MCF 10A (cell line): ENCODE data around the gene CALR3. TPM values are rescaled to one million over a fixed set of nuclear protein-coding genes. Genes with fewer than 3 reads are reported as not detected.

Experiments used
- BruUV-seq: library from RNA; stranded (reverse); fragments of 400-500 nt; replicated peaks from 2 replicates; lab custom pipeline; 2021; lab: Mats Ljungman, UMichigan
- CTCF ChIA-PET: fragments of 300-600 bp; sonication (Branson Sonifier 250); formaldehyde crosslinking; extraction: SDS; loops from one replicate; lab custom pipeline; 2021; ENCODE audit warnings: antibody characterized with exemption, inconsistent platforms; lab: Yijun Ruan, JAX
- POLR2A ChIA-PET: fragments of 300-600, 350-650 bp; sonication (Branson Sonifier 250); formaldehyde crosslinking; extraction: SDS; loops from one replicate; lab custom pipeline; 2020; ENCODE audit warnings: antibody characterized with exemption, inconsistent platforms; lab: Yijun Ruan, JAX
- DNase-seq: peaks from one replicate; pipeline ENCODE4 v3.0.0-alpha.2; 2018; ENCODE audit not compliant: unreplicated experiment
- H3K27ac Mint-ChIP-seq: one replicate; pipeline ENCODE4 v1.8.0; 2022; ENCODE audit warnings: mild to moderate bottlenecking, low read depth, mixed read lengths; ENCODE audit not compliant: unreplicated experiment
- H3K27me3 Mint-ChIP-seq: one replicate; pipeline ENCODE4 v1.8.0; 2022; ENCODE audit warnings: mixed read lengths; ENCODE audit not compliant: insufficient read depth, unreplicated experiment
- H3K36me3 Mint-ChIP-seq: one replicate; pipeline ENCODE4 v1.8.0; 2022; ENCODE audit warnings: mild to moderate bottlenecking, moderate library complexity, mixed read lengths; ENCODE audit not compliant: insufficient read depth, unreplicated experiment
- H3K4me1 Mint-ChIP-seq: one replicate; pipeline ENCODE4 v1.8.0; 2022; ENCODE audit warnings: mixed read lengths; ENCODE audit not compliant: insufficient read depth, unreplicated experiment
- H3K4me3 Mint-ChIP-seq: one replicate; pipeline ENCODE4 v1.8.0; 2022; ENCODE audit warnings: mild to moderate bottlenecking, moderate library complexity, mixed read lengths; ENCODE audit not compliant: unreplicated experiment
- H3K9me3 Mint-ChIP-seq: one replicate; pipeline ENCODE4 v1.8.0; 2022; ENCODE audit warnings: mixed read lengths; ENCODE audit not compliant: unreplicated experiment
- CTCF ChIP-seq: fragments of 200-600 bp; IDR thresholded peaks from one replicate; pipeline ENCODE4 v1.8.0; 2022; ENCODE audit warnings: antibody characterized with exemption, mild to moderate bottlenecking; ENCODE audit not compliant: unreplicated experiment
- intact Hi-C: fragments of 100-400 bp; cut with micrococcal nuclease; formaldehyde crosslinking; loops from 2 replicates; pipeline ENCODE4 v1.14.1; 2022
- total RNA-seq: library from RNA; stranded (reverse); gene quantifications from 2 replicates; pipeline ENCODE4 v1.2.3, GENCODE V29; 2022

CALR3 gene
- total RNA-seq, 1 experiment from 2014 or later = not detected

DNA sequence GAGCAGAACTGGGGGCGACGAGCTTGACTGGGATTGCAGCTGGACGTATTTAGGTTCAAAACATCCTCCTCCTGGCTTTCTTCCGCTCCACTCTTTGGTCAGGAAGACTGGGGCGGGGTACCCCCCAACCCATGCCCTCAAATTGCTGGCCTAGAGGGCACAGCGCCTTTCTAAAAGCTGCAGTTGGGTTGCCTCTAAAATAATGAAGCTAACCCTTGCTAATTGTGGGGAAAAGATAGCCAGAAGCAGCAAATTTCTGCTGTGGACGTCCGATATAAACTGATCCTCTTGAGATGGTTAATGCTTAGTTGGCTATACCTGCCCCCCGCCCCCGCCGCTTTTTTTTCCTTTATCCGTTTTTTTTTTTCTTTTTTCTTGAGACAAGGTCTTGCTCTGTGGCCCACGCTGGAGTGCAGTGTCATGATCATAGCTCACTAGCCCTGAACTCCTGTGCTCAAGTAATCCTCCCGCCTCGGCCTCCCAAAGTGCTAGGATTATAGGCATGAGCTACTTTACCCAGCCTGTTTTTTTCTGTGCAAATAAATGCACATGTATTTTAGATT lies 47.0 kb upstream of the CALR3 start:
- BruUV-seq = TSS peak; percentile 66
- intact Hi-C loops = no loop called here
- ChIA-PET POLR2A (interaction anchor here (0.6 to 3.3 kb wide), 15 partner anchors 9 to 606 kb away, joined by 3 to 20 read pairs (median 3); partner anchors contain the start of genes C19orf44, CALR3, MED26 and SLC35E1), CTCF (interaction anchor here (0.6 kb wide), 2 partner anchors 47 to 229 kb away, joined by 3 read pairs; no protein-coding TSS in a partner anchor)
- peak overlapping the region; percentile 63 for H3K27ac Mint-ChIP-seq
- peak overlapping the region; percentile 81 for H3K4me3 Mint-ChIP-seq
- TF ChIP-seq CTCF = no peak
- H3K4me1 Mint-ChIP-seq = peaks cover 9% of the 10 kb centered on the region
- H3K36me3 Mint-ChIP-seq = peaks cover 36% of the 10 kb centered on the region
- H3K9me3 Mint-ChIP-seq = no peaks in the 10 kb centered on the region
- no peaks in the 10 kb centered on the region for H3K27me3 Mint-ChIP-seq
- no peak for DNase-seq

GRCh38 chr19:16542045-16542909 lies 46.3 kb upstream of the CALR3 start, which contains the start of gene CHERP:
Gene CHERP, minus strand, starts transcription at chr19:16542437. Its CDS starts 59 bp downstream, at chr19:16542378.
- CTCF ChIA-PET = interaction anchor here (0.6 kb wide), 1 partner anchor 229 kb away, joined by 3 read pairs; no protein-coding TSS in a partner anchor
- peak within 1 kb of the TSS; percentile 63 for H3K27ac Mint-ChIP-seq
- peak within 1 kb of the TSS; percentile 81 for H3K4me3 Mint-ChIP-seq
- peaks cover 37% of the 10 kb centered on the region for H3K36me3 Mint-ChIP-seq
- intact Hi-C loops = no loop called here
- peaks cover 9% of the 10 kb centered on the region for H3K4me1 Mint-ChIP-seq
- H3K9me3 Mint-ChIP-seq = no peaks in the 10 kb centered on the region
- no peaks in the 10 kb centered on the region for H3K27me3 Mint-ChIP-seq
- no peak for TF ChIP-seq CTCF
- BruUV-seq = no TSS peak
- POLR2A ChIA-PET = interaction anchor here (0.6 to 3.3 kb wide), 31 partner anchors 8 to 607 kb away, joined by 3 to 20 read pairs (median 4); partner anchors contain the start of genes C19orf44, CALR3, MED26 and SLC35E1
- peak; percentile 94 for DNase-seq

- ChIA-PET CTCF (interaction anchor here (0.6 kb wide), 1 partner anchor 229 kb away, joined by 3 read pairs; no protein-coding TSS in a partner anchor), POLR2A (interaction anchor here (0.6 to 3.3 kb wide), 19 partner anchors 8 to 119 kb away, joined by 3 to 20 read pairs (median 4); partner anchors contain the start of genes C19orf44, CALR3, MED26 and SLC35E1)
- H3K27ac Mint-ChIP-seq = peak overlapping the region; percentile 63
- peak; percentile 9 for DNase-seq
- H3K9me3 Mint-ChIP-seq = no peaks in the 10 kb centered on the region
- intact Hi-C loops = no loop called here
- H3K4me1 Mint-ChIP-seq = peaks cover 9% of the 10 kb centered on the region
- peak overlapping the region; percentile 81 for H3K4me3 Mint-ChIP-seq
- no peaks in the 10 kb centered on the region for H3K27me3 Mint-ChIP-seq
- H3K36me3 Mint-ChIP-seq = peaks cover 44% of the 10 kb centered on the region
- BruUV-seq = TSS peak; percentile 79
- TF ChIP-seq CTCF = no peak
These were observed 45.6 kb upstream of the CALR3 start for GRCh38 chr19:16541526-16542044.
